ENCODE results near the gene WDR64. TPM values are rescaled to one million over a fixed set of nuclear protein-coding genes. Genes with fewer than 3 reads are reported as not detected.
"Not testable (repeated sequence)": the region's sequence is repeated elsewhere in the genome, so short reads cannot be mapped to it uniquely, and the experiment has no call there.

Gene WDR64
- total RNA-seq, 1 donor from 2014 or later, result not detected

DNA sequence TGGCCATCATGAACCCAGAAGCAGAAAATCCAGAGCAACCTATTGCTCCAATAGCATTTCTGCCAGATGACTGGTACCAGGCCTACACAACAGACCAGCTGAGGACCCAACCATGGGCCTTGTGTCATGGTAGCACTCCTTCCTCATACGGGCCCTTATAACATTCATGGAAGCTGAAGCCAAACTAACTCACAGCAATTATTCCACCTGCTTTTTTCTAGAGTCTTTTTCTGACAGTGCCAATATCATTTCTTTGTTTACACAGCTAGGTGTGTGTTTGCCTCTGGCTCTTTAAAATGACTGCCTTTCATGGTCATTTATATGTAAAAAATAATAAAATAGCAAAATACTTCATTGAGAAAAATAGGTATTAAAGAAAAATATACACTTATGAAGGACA is 3.9 kb upstream of the WDR64 start:
- DNase-seq, result no peak
- H3K27ac Mint-ChIP-seq (ENCODE audit: unreplicated experiment), result no peak overlapping the region
- no peaks in the 10 kb centered on the region for H3K4me1 Mint-ChIP-seq (ENCODE audit: low read depth, unreplicated experiment)
- H3K36me3 Mint-ChIP-seq (ENCODE audit: unreplicated experiment), result no peaks in the 10 kb centered on the region
- no peaks in the 10 kb centered on the region for H3K27me3 Mint-ChIP-seq (ENCODE audit: unreplicated experiment)
- TF ChIP-seq, protein P1, sequence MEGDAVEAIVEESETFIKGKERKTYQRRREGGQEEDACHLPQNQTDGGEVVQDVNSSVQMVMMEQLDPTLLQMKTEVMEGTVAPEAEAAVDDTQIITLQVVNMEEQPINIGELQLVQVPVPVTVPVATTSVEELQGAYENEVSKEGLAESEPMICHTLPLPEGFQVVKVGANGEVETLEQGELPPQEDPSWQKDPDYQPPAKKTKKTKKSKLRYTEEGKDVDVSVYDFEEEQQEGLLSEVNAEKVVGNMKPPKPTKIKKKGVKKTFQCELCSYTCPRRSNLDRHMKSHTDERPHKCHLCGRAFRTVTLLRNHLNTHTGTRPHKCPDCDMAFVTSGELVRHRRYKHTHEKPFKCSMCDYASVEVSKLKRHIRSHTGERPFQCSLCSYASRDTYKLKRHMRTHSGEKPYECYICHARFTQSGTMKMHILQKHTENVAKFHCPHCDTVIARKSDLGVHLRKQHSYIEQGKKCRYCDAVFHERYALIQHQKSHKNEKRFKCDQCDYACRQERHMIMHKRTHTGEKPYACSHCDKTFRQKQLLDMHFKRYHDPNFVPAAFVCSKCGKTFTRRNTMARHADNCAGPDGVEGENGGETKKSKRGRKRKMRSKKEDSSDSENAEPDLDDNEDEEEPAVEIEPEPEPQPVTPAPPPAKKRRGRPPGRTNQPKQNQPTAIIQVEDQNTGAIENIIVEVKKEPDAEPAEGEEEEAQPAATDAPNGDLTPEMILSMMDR (IDR thresholded peaks at IDR 0.05; ENCODE audit: partially characterized antibody, unreplicated experiment), result no peak
- H3K9me3 Mint-ChIP-seq (ENCODE audit: unreplicated experiment), result no peaks in the 10 kb centered on the region
- H3K4me3 Mint-ChIP-seq (ENCODE audit: unreplicated experiment), result no peak overlapping the region

DNA sequence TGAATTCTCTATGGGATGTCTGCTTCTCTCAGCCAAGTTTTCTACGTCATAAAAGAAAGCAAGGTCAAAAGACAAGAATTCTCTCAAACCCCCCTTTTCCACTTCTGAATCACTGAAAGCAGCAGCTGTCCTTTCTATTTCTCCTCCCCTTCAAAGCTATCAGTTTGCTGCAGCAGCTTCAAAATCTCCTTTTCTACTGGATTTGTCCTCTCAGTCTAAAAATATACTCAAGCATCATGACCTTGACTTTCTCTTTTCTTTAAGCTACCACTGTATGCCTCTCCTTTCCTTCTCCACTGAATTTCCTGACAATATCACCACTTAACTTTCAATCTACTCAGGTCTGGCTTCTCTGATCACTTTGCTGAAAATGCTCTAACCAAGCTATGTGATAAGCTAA is 1.9 kb downstream of the WDR64 start:
- H3K27ac Mint-ChIP-seq (ENCODE audit: unreplicated experiment), result no peak overlapping the region
- no peak overlapping the region for H3K4me3 Mint-ChIP-seq (ENCODE audit: unreplicated experiment)
- DNase-seq, result no peak
- no peaks in the 10 kb centered on the region for H3K4me1 Mint-ChIP-seq (ENCODE audit: low read depth, unreplicated experiment)
- no peaks in the 10 kb centered on the region for H3K36me3 Mint-ChIP-seq (ENCODE audit: unreplicated experiment)
- H3K9me3 Mint-ChIP-seq (ENCODE audit: unreplicated experiment), result no peaks in the 10 kb centered on the region
- TF ChIP-seq, protein P1 (IDR thresholded peaks at IDR 0.05; ENCODE audit: partially characterized antibody, unreplicated experiment), result no peak
- H3K27me3 Mint-ChIP-seq (ENCODE audit: unreplicated experiment), result no peaks in the 10 kb centered on the region

DNA sequence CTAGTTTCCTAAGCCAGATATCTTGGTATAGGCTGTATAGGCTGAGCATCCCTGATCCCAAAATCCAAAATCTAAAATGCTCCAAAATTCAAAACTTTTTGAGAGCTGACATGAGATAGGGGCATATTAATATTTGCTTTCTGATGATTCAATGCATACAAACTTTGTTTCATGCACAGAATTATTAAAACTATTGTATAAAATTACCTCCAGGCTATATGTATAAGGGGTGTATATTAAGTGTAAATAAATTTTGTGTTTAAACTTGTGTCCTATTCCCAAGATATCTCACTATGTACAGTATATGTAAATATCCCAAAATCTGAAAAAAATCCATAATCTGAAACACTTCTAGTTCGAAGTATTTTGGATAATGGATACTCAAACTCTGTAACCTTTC is 2.6 kb downstream of the WDR64 start:
- no peaks in the 10 kb centered on the region for H3K27me3 Mint-ChIP-seq (ENCODE audit: unreplicated experiment)
- no peak overlapping the region for H3K4me3 Mint-ChIP-seq (ENCODE audit: unreplicated experiment)
- DNase-seq, result no peak
- TF ChIP-seq, protein P1 (IDR thresholded peaks at IDR 0.05; ENCODE audit: partially characterized antibody, unreplicated experiment), result no peak
- no peak overlapping the region for H3K27ac Mint-ChIP-seq (ENCODE audit: unreplicated experiment)
- H3K36me3 Mint-ChIP-seq (ENCODE audit: unreplicated experiment), result no peaks in the 10 kb centered on the region
- no peaks in the 10 kb centered on the region for H3K9me3 Mint-ChIP-seq (ENCODE audit: unreplicated experiment)
- no peaks in the 10 kb centered on the region for H3K4me1 Mint-ChIP-seq (ENCODE audit: low read depth, unreplicated experiment)

DNA sequence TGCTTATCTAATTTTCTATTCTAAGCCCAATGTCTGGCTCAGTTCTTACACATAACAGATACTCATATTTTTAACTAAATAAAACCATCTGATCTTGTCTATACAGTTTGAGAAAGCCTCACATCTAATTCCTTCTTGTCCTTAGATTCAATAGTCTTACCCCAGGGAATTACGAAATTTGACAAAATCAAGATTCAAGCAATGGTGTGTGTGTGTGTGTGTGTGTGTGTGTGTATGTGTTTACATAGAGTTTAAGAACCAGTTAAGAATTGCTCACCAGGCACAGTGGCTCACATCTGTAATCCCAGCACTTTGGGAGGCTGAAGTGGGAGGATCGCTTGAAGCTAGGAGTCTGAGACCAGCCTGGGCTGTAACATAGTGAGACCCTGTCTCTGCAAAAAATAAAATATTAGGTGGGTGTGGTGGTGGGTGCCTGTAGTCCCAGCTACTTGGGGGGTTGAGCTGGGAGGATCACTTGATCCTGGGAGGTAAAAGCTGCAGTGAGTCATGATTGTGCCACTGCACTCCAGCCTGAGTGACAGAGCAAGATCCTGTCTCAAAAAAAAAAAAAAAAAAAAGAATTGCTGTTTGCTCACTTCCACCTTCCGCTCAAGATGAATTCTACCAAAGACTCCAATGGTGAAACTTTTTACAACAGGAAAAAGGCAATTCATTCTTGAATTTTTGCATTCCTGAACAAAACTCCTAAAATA is 6.2 kb downstream of the WDR64 start:
- no peaks in the 10 kb centered on the region for H3K36me3 Mint-ChIP-seq (ENCODE audit: unreplicated experiment)
- no peak for DNase-seq
- TF ChIP-seq, protein P1 (IDR thresholded peaks at IDR 0.05; ENCODE audit: partially characterized antibody, unreplicated experiment), result no peak
- H3K4me3 Mint-ChIP-seq (ENCODE audit: unreplicated experiment), result no peak overlapping the region
- no peak overlapping the region for H3K27ac Mint-ChIP-seq (ENCODE audit: unreplicated experiment)
- H3K27me3 Mint-ChIP-seq (ENCODE audit: unreplicated experiment), result no peaks in the 10 kb centered on the region
- H3K9me3 Mint-ChIP-seq (ENCODE audit: unreplicated experiment), result no peaks in the 10 kb centered on the region
- no peaks in the 10 kb centered on the region for H3K4me1 Mint-ChIP-seq (ENCODE audit: low read depth, unreplicated experiment)

DNA sequence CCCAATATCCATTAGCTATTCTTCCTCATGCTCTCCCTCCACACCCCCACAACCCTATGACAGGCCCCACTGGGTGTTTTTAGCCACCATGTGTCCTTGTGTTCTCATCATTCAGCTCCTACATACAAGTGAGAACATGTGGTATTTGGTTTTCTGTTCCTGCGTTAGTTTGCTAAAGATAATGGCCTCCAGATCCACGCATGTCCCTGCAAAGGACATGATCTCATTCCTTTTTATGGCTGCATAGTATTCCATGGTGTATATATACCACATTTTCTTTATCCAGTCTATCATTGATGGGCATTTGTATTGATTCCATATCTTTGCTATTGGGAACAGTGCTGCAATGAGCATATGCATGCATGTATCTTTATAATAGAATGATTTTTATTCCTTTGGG is 6.9 kb downstream of the WDR64 start:
- not testable (repeated sequence) for H3K9me3 Mint-ChIP-seq (ENCODE audit: unreplicated experiment); H3K27me3 Mint-ChIP-seq (ENCODE audit: unreplicated experiment); H3K27ac Mint-ChIP-seq (ENCODE audit: unreplicated experiment); DNase-seq; H3K4me1 Mint-ChIP-seq (ENCODE audit: low read depth, unreplicated experiment); H3K4me3 Mint-ChIP-seq (ENCODE audit: unreplicated experiment); H3K36me3 Mint-ChIP-seq (ENCODE audit: unreplicated experiment)

Measured in glutamatergic neuron (in vitro differentiated cells).